Neuron (in vitro differentiated cells): ENCODE measurements around the gene CDC42BPA.

ENCODE experiments used
- H2AFZ ChIP-seq: one replicate; pipeline ENCODE4 v1.6.1; 2013; ENCODE audit warnings: low read depth, mild to moderate bottlenecking, inconsistent platforms, low read length, moderate library complexity
- H3K27me3 ChIP-seq: one replicate; pipeline ENCODE4 v1.6.1; 2013; ENCODE audit warnings: low read length; ENCODE audit not compliant: insufficient read depth
- H3K36me3 ChIP-seq: one replicate; pipeline ENCODE4 v1.6.1; 2013; ENCODE audit warnings: low read length; ENCODE audit not compliant: insufficient read depth
- H3K4me1 ChIP-seq: one replicate; pipeline ENCODE4 v1.6.1; 2013; ENCODE audit warnings: low read length; ENCODE audit not compliant: insufficient read depth
- H3K4me3 ChIP-seq: 2 replicates; pipeline ENCODE4 v1.5.1; 2013; ENCODE audit warnings: mild to moderate bottlenecking, low read length, moderate library complexity
- H3K9me3 ChIP-seq: one replicate; pipeline ENCODE4 v1.6.1; 2013; ENCODE audit warnings: low read length

CDC42BPA gene

GRCh38 chr1:227311389-227312001 lies 6.8 kb downstream of the CDC42BPA start:
- H3K4me3 ChIP-seq = no peak overlapping the region
- peaks cover 7% of the 10 kb centered on the region for H3K4me1 ChIP-seq
- no peaks in the 10 kb centered on the region for H3K27me3 ChIP-seq
- H2AFZ ChIP-seq = no peak overlapping the region
- H3K9me3 ChIP-seq = no peaks in the 10 kb centered on the region
- H3K36me3 ChIP-seq = peaks cover 2% of the 10 kb centered on the region

DNA sequence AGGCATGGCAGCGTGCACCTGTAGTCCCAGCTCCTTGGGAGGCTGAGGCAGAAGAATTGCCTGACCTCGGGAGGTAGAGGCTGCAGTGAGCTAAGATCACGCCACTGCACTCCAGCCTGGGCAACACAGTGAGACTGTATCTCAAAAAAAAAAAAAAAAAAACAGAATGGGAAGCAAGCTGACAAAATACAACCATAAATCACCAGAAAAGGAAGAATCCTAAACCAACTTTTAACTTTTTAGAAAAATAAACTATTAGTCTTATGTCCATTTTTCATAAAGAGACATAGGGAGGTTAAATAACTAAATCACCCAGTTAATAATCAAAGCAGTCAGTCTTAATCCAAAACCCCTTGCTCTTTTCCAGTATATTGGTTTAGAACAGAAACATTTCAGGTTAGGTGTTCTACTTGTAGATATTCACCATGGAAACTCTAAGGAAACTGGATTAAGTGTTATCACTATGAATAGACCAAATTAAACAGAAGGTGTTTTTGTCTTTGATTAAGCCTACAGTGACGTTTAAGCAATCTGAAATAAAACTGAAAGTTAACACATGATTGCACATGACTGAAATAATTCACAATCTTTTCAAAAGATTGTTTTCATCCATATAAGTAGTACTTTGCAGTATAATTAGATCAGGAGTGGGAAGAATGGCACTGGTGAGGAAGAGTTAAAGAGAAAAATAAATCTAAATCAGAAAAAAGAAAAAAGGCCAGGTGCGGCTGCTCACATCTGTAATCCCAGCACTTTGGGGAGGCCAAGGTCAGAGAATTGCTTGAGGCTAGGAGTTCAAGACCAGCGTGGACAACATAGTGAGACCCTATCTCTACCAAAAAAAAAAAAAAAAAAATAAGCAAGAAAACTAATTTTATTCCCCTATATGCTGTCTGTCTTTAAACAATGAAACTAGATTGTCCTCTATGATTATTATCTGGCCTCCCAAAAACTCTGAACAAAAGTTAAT lies 9.6 kb downstream of the CDC42BPA start:
- Histone ChIP-seq H2AFZ (no peak overlapping the region), H3K4me1 (no peaks in the 10 kb centered on the region), H3K9me3 (no peaks in the 10 kb centered on the region), H3K4me3 (no peak overlapping the region), H3K36me3 (peaks cover 2% of the 10 kb centered on the region), H3K27me3 (no peaks in the 10 kb centered on the region)

GRCh38 chr1:227306689-227307088 lies 11.6 kb downstream of the CDC42BPA start:
- Histone ChIP-seq H3K27me3 (no peaks in the 10 kb centered on the region), H3K4me3 (no peak overlapping the region), H2AFZ (no peak overlapping the region), H3K9me3 (no peaks in the 10 kb centered on the region), H3K36me3 (peaks cover 2% of the 10 kb centered on the region), H3K4me1 (no peaks in the 10 kb centered on the region)

DNA sequence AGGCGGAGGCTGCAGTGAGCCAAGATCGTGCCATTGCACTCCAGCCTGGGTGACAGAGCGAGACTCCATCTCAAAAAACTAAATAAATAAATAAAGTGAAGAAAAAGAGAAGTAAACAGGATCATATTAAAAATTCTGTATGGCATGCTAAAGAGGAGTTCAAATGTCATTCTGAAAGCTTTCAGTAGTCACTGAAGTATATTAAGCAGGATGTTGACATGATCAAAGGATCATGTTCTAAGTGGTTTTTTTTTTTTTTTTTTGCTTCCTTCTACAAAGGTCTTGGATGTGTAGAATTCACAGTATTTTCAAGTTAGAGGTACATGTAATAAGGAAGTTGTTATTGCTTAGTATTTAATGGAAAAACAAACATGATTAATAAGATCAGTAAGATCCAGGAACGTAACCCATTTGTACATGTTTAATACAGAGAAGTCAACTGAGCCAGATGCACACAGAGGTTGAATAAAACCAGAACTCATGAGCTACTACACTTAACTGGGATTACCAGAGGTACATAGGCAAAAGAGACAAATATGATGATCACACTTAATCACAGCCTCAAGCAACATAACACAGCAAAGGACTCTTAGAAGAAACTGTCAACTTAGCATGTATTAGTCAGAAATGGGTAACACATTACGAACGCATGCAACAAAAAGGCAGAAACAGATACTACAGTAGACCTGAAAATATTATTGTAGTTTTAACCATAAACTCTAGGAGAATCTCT lies 12.2 kb downstream of the CDC42BPA start:
- peaks cover 2% of the 10 kb centered on the region for H3K36me3 ChIP-seq
- no peak overlapping the region for H2AFZ ChIP-seq
- no peaks in the 10 kb centered on the region for H3K27me3 ChIP-seq
- no peak overlapping the region for H3K4me3 ChIP-seq
- H3K9me3 ChIP-seq = no peaks in the 10 kb centered on the region
- no peaks in the 10 kb centered on the region for H3K4me1 ChIP-seq

- Histone ChIP-seq H3K36me3 (peaks cover 2% of the 10 kb centered on the region), H3K9me3 (no peaks in the 10 kb centered on the region), H3K27me3 (no peaks in the 10 kb centered on the region), H3K4me1 (no peaks in the 10 kb centered on the region), H2AFZ (no peak overlapping the region), H3K4me3 (no peak overlapping the region)
Measured at GRCh38 chr1:227304665-227305064, 13.6 kb downstream of the CDC42BPA start.

- Histone ChIP-seq H3K27me3 (no peaks in the 10 kb centered on the region), H3K4me3 (no peak overlapping the region), H3K36me3 (peaks cover 2% of the 10 kb centered on the region), H3K9me3 (no peaks in the 10 kb centered on the region), H3K4me1 (no peaks in the 10 kb centered on the region), H2AFZ (no peak overlapping the region)
Measured at GRCh38 chr1:227303662-227304061, 14.6 kb downstream of the CDC42BPA start.

DNA sequence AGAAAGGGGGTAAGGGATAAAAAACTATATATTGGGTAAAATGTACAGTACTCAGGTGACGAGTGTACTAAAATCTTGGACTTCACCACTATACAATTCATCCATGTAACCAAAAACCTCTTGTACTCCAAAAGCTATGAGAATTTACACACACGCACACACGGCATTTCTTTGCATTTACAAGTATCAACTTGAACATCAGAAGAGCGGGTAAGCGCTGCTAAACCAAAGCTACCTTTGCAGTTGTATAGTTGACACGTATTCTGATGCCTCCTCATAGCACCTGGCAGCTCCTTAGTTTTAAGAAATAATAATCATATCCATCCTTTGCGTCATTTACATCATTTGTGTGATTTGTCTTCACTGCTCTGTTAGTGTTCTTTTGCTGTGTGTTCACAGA lies 17.6 kb downstream of the CDC42BPA start:
- no peak overlapping the region for H2AFZ ChIP-seq
- no peaks in the 10 kb centered on the region for H3K36me3 ChIP-seq
- H3K4me1 ChIP-seq = no peaks in the 10 kb centered on the region
- H3K4me3 ChIP-seq = no peak overlapping the region
- no peaks in the 10 kb centered on the region for H3K9me3 ChIP-seq
- no peaks in the 10 kb centered on the region for H3K27me3 ChIP-seq

GRCh38 chr1:227299688-227300087 lies 18.6 kb downstream of the CDC42BPA start:
- Histone ChIP-seq H3K9me3 (no peaks in the 10 kb centered on the region), H2AFZ (no peak overlapping the region)

DNA sequence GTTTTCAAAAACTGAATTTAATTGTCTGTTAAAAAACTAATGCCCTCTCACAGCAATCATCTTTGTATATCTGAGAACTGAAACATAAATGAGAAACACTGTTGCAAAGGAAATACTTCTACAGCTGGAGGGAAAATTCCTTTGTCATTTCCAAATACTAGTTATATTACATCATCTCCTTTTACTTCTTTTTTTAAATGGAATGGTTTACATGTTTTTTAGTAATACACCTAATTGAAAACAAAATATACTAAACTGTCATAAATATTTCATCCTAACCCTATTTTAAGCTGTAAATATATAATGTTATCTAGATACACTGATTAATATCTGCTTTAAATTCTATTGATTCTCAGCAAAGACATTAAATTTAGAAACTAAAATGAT lies 19.1 kb downstream of the CDC42BPA start:
- no peaks in the 10 kb centered on the region for H3K27me3 ChIP-seq
- H3K9me3 ChIP-seq = no peaks in the 10 kb centered on the region
- no peak overlapping the region for H3K4me3 ChIP-seq
- no peaks in the 10 kb centered on the region for H3K4me1 ChIP-seq
- H2AFZ ChIP-seq = no peak overlapping the region
- H3K36me3 ChIP-seq = no peaks in the 10 kb centered on the region

More at GRCh38 chr1:227299688-227300087, 18.6 kb downstream of the CDC42BPA start:
- H3K27me3 ChIP-seq = no peaks in the 10 kb centered on the region
- H3K4me1 ChIP-seq = no peaks in the 10 kb centered on the region
- H3K36me3 ChIP-seq = no peaks in the 10 kb centered on the region
- H3K4me3 ChIP-seq = no peak overlapping the region

DNA sequence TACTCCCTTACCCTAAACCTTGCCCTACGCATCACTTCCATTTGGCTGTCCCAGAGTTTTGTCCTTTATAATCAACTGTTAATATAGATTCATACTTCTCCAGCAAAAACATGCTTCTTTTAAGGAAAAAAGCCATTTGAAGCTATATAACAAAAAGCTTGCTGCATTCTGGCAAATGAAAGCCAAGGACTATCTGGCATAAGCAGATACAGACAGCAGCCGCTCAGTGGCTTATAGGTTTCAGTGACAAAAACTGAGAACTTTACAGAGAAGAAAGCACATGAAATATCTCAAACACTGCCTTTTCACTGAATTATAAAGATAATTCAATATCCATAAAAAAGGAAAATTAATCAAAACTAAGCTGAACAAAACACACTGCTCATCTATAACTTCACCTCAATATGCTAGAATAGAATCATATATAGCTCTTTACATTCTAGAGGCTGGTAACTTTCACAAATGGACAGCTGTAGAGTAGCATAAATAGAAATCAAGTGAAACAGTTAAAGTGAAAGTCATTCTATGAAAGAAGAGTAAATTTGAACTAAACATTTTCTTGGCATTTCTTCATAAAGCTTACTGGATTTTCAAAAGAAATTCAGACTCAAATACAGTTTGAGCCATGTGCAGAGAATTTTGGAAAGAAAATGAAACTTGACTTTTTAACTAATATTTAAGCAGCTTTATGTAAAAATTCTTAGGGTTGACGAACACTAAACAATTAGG lies 19.6 kb downstream of the CDC42BPA start:
- H3K4me3 ChIP-seq = no peak overlapping the region
- no peaks in the 10 kb centered on the region for H3K36me3 ChIP-seq
- H3K27me3 ChIP-seq = no peaks in the 10 kb centered on the region
- no peaks in the 10 kb centered on the region for H3K9me3 ChIP-seq
- H2AFZ ChIP-seq = no peak overlapping the region
- no peaks in the 10 kb centered on the region for H3K4me1 ChIP-seq

- H3K36me3 ChIP-seq = no peaks in the 10 kb centered on the region
- H2AFZ ChIP-seq = no peak overlapping the region
- no peak overlapping the region for H3K4me3 ChIP-seq
- no peaks in the 10 kb centered on the region for H3K27me3 ChIP-seq
- H3K9me3 ChIP-seq = no peaks in the 10 kb centered on the region
- H3K4me1 ChIP-seq = no peaks in the 10 kb centered on the region
Measured at GRCh38 chr1:227297073-227297793, 21.1 kb downstream of the CDC42BPA start.

- Histone ChIP-seq H3K36me3 (no peaks in the 10 kb centered on the region), H3K4me1 (no peaks in the 10 kb centered on the region), H3K9me3 (no peaks in the 10 kb centered on the region), H3K4me3 (no peak overlapping the region), H2AFZ (no peak overlapping the region), H3K27me3 (no peaks in the 10 kb centered on the region)
Measured at GRCh38 chr1:227295609-227296008, 22.7 kb downstream of the CDC42BPA start.
